HepG2 (cell line): Measurements from ENCODE around the gene TRIM69. TPM values are rescaled to one million over a fixed set of nuclear protein-coding genes. Genes with fewer than 3 reads are reported as not detected.
"Not testable (repeated sequence)": the region's sequence is repeated elsewhere in the genome, so short reads cannot be mapped to it uniquely, and the experiment has no call there.

ENCODE experiments used
- ATAC-seq: fragments of 200-7000 bp; cut with Tn5 transposase; 3 replicates; pipeline ENCODE4 v1.9.1; 2020; ENCODE audit warnings: mild to moderate bottlenecking, moderate library complexity
- BruUV-seq: library from RNA; stranded (reverse); fragments of 400-500 nt; replicated peaks from 2 replicates; lab custom pipeline; 2021; lab: Mats Ljungman, UMichigan
- CTCF ChIA-PET: fragments of 300-600 bp; formaldehyde crosslinking; extraction: SDS; loops from one replicate; lab custom pipeline; 2021; ENCODE audit warnings: low total read pairs, inconsistent platforms, low intra/inter-chr PET ratio; lab: Yijun Ruan, JAX
- POLR2A ChIA-PET: fragments of 350-600 bp; sonication (Branson Sonifier 250); formaldehyde crosslinking; loops from one replicate; lab custom pipeline; 2020; ENCODE audit warnings: antibody characterized with exemption, inconsistent platforms; lab: Yijun Ruan, JAX
- DNase-seq: peaks from one replicate; pipeline ENCODE4 v3.0.0-alpha.2; 2015; ENCODE audit warnings: low spot score
- FAIRE-seq: peaks from 3 replicates; lab custom pipeline; 2011; peaks lifted over from hg19 to GRCh38; lab: Jason Lieb, UNC
- H2AFZ ChIP-seq: one replicate; pipeline ENCODE4 v1.6.1; 2011; ENCODE audit warnings: low read length, inconsistent platforms
- H3K27ac ChIP-seq: fragments of 300-600 bp; 3 replicates; pipeline ENCODE4 v1.8.0; 2011; ENCODE audit warnings: mixed run types, mild to moderate bottlenecking, mixed read lengths, low read length, inconsistent platforms; ENCODE audit not compliant: insufficient read depth; ENCODE audit errors: extremely low read length
- H3K27me3 ChIP-seq, 2 experiments: fragments of 200-600 bp in 1 of 2; 2 replicates in 1 of 2; 3 replicates in 1 of 2; pipeline versions ENCODE4 v1.6.0 to v1.8.0; 2011; ENCODE audit warnings: low read length in 2 of 2, mild to moderate bottlenecking in 2 of 2, moderate library complexity in 2 of 2, inconsistent platforms in 1 of 2; ENCODE audit not compliant: insufficient read depth in 2 of 2, control insufficient read depth in 1 of 2
- H3K36me3 ChIP-seq, 2 experiments: fragments of 200-600 bp in 1 of 2; replicated peaks in 1 of 2; 2 replicates in 1 of 2; 3 replicates in 1 of 2; pipeline versions ENCODE4 v1.5.1 to v1.8.0; 2011; ENCODE audit warnings: low read length in 2 of 2, inconsistent platforms in 1 of 2; ENCODE audit not compliant: insufficient read depth in 2 of 2, control insufficient read depth in 1 of 2
- H3K4me1 ChIP-seq: 2 replicates; pipeline ENCODE4 v1.5.1; 2012; ENCODE audit warnings: low read length, inconsistent platforms; ENCODE audit not compliant: insufficient read depth
- H3K4me2 ChIP-seq: 2 replicates; pipeline ENCODE4 v1.6.0; 2011; ENCODE audit warnings: low read depth, low read length, inconsistent platforms
- H3K4me3 ChIP-seq, 3 experiments: fragments of 200-600 bp in 1 of 3; sonication (generic), shearing (Covaris generic) in 1 of 3; replicated peaks in 1 of 3; 2 replicates each; pipeline ENCODE4 v1.5.1; 2011 to 2016; ENCODE audit warnings: low read length in 3 of 3, inconsistent platforms in 2 of 3, low read depth in 2 of 3, mild to moderate bottlenecking in 2 of 3, control low read depth in 1 of 3, mixed read lengths in 1 of 3; ENCODE audit not compliant: insufficient read depth in 1 of 3
- H3K79me2 ChIP-seq: one replicate; pipeline ENCODE4 v1.6.1; 2011; ENCODE audit warnings: low read length, inconsistent platforms; ENCODE audit not compliant: insufficient read depth
- H3K9ac ChIP-seq: 2 replicates; pipeline ENCODE4 v1.6.0; 2011; ENCODE audit warnings: mild to moderate bottlenecking, low read depth, low read length, inconsistent platforms; ENCODE audit not compliant: insufficient read depth
- H3K9me3 ChIP-seq: 2 replicates; pipeline ENCODE4 v1.5.1; 2012; ENCODE audit warnings: mild to moderate bottlenecking, low read length
- H4K20me1 ChIP-seq: 2 replicates; pipeline ENCODE4 v1.6.0; 2011; ENCODE audit warnings: inconsistent platforms, mild to moderate bottlenecking, low read length, moderate library complexity; ENCODE audit not compliant: insufficient read depth
- FOSL2 ChIP-seq: sonication (generic); formaldehyde crosslinking; IDR thresholded peaks from 2 replicates; pipeline ENCODE4 v1.4.0; 2020; ENCODE audit warnings: missing genetic modification reagents
- KLF16 ChIP-seq, 2 experiments: sonication (generic) in 1 of 2; formaldehyde crosslinking in 1 of 2; IDR thresholded peaks; 2 replicates each; pipeline versions ENCODE4 v1.6.1 to v1.8.0; 2016 to 2023; ENCODE audit warnings: missing genetic modification reagents in 2 of 2, missing compliant biosample characterization in 1 of 2
- TBX2 ChIP-seq: sonication (generic); formaldehyde crosslinking; IDR thresholded peaks from 2 replicates; pipeline ENCODE4 v1.5.0; 2020; ENCODE audit warnings: missing genetic modification reagents, mild to moderate bottlenecking, borderline replicate concordance
- ZIK1 ChIP-seq: sonication (generic); formaldehyde crosslinking; IDR thresholded peaks from 2 replicates; pipeline ENCODE4 v1.5.0; 2020; ENCODE audit warnings: mild to moderate bottlenecking, low read depth, missing genetic modification reagents, borderline replicate concordance
- WGBS: methylation state at CpG from one replicate; pipeline ENCODE4 v1.1.6; 2017; ENCODE audit warnings: low lambda C conversion rate; 5-methylcytosine and 5-hydroxymethylcytosine counted together
- in situ Hi-C: cut with HindIII; loops from 2 replicates; pipeline ENCODE4 v1.10.0; 2017; ENCODE audit warnings: low pct_unique_long_range_greater_than_20kb; ENCODE audit not compliant: extremely low pct_ligation_motif_present
- intact Hi-C: fragments of 100-400 bp; cut with micrococcal nuclease; formaldehyde crosslinking; loops from one replicate; pipeline ENCODE4 v1.10.0; 2022; ENCODE audit not compliant: unreplicated experiment
- polyA plus RNA-seq, 8 experiments: library from polyadenylated mRNA; depleted of rRNA in 3 of 8; stranded (reverse) in 7 of 8; unstranded in 1 of 8; fragments of >200 nt; fragmentation: Illumina TruSeq in 4 of 8; extraction: Trizol in 4 of 8; gene quantifications; 2 replicates each; pipeline versions ENCODE4 v1.2.1 to v1.2.3, GENCODE V29; 2011 to 2016; ENCODE audit warnings: low read depth in 4 of 8, missing spikeins in 1 of 8, mixed read lengths in 1 of 8; ENCODE audit not compliant: insufficient read depth in 1 of 8
- total RNA-seq, 5 experiments: library from RNA; depleted of rRNA; stranded (reverse); fragments of >200 nt; fragmentation: Illumina TruSeq; extraction: Trizol; gene quantifications; 2 replicates each; pipeline ENCODE4 v1.2.3, GENCODE V29; 2016; ENCODE audit warnings: low read depth in 1 of 5

The TRIM69 gene
- total and polyA plus RNA-seq, 2 of the 13 experiments (the other 11 are each of a cell fraction or from before 2014, with no cell fraction given) = 2.6 to 3.2 TPM

GRCh38 chr15:44782516-44782915 lies 46.2 kb downstream of the TRIM69 start:
- Histone ChIP-seq H3K9me3 (no peaks in the 10 kb centered on the region), H4K20me1 (no peaks in the 10 kb centered on the region), H3K4me2 (no peak overlapping the region), H2AFZ (no peak overlapping the region), H3K27me3 (no peaks in the 10 kb centered on the region), H3K27ac (no peak overlapping the region), H3K79me2 (no peaks in the 10 kb centered on the region), H3K4me1 (peaks cover 17% of the 10 kb centered on the region; the same call in 1 of the 2 replicates), H3K9ac (no peak overlapping the region), H3K4me3 (no peak overlapping the region), H3K36me3 (no peaks in the 10 kb centered on the region)
- POLR2A ChIA-PET = no interaction called here
- CTCF ChIA-PET = no interaction called here
- TF ChIP-seq ZIK1 (no peak), FOSL2 (CRISPR knock-in tag) (0 out of 2 replicates have a peak, but pooled peaks have one; percentile 15)
- in situ Hi-C loops = no loop called here
- no TSS peak for BruUV-seq
- intact Hi-C loops = no loop called here
- DNase-seq (no peak), FAIRE-seq (no peak), ATAC-seq (no peak)
- 57% methylated on average over 3 of the region's 3 CpGs for WGBS

GRCh38 chr15:44784918-44785274 lies 48.6 kb downstream of the TRIM69 start:
- Histone ChIP-seq H3K4me1 (peaks cover 17% of the 10 kb centered on the region; the same call in 1 of the 2 replicates), H3K4me2 (peak overlapping the region; percentile 76; the same call in 1 of the 2 replicates), H3K4me3 (peak overlapping the region in 1 of 3 experiments; percentile 82; a peak in 2 of 6 replicates), H3K9ac (peak overlapping the region; percentile 83)
- H3K79me2 ChIP-seq, H2AFZ ChIP-seq, intact Hi-C loops, H4K20me1 ChIP-seq, CTCF ChIA-PET, in situ Hi-C loops, FAIRE-seq, BruUV-seq, H3K9me3 ChIP-seq, H3K27ac ChIP-seq, H3K36me3 ChIP-seq, ATAC-seq, DNase-seq, POLR2A ChIA-PET, H3K27me3 ChIP-seq: not testable (repeated sequence)
- WGBS = 13% methylated on average over 5 of the region's 5 CpGs
- TF ChIP-seq TBX2 (CRISPR knock-in tag) (0 out of 2 replicates have a peak, but pooled peaks have one; percentile 1), KLF16 (CRISPR knock-in tag; IDR thresholded peaks at IDR 0.05) (0 out of 4 replicates have a peak, but pooled peaks of 1 of the 2 experiments have one; percentile 9)
